Pancreas (tissue), 10 donors: Measurements from ENCODE around the gene TMEM131L. TPM values are rescaled to one million over a fixed set of nuclear protein-coding genes. Genes with fewer than 3 reads are reported as not detected.

Source experiments
- ATAC-seq, 4 donors: fragments of 200-7000 bp; cut with Tn5 transposase; one replicate each; pipeline versions ENCODE4 v1.8.0 to v1.9.1; 2020; ENCODE audit warnings: mild to moderate bottlenecking in 4 of 4, moderate library complexity in 4 of 4
- DNase-seq, 6 donors: peaks; one replicate each; pipeline ENCODE4 v3.0.0-alpha.2; 2020
- FAIRE-seq: peaks from 2 replicates; lab custom pipeline; 2012; peaks lifted over from hg19 to GRCh38; lab: Jason Lieb, UNC
- H3K27ac ChIP-seq, 4 donors: fragments of 200-600 bp; sonication (generic); 1 replicate in 3 of 4; 2 replicates in 1 of 4; pipeline versions ENCODE4 v1.5.0 to v1.8.0; 2020
- H3K27me3 ChIP-seq, 4 donors: fragments of 200-600 bp; one replicate each; pipeline ENCODE4 v1.8.0; 2021
- H3K36me3 ChIP-seq, 3 donors: fragments of 200-600 bp; sonication (generic) in 1 of 3; one replicate each; pipeline versions ENCODE4 v1.5.0 to v1.8.0; 2020 to 2021
- H3K4me1 ChIP-seq, 3 donors: fragments of 200-600 bp; one replicate each; pipeline ENCODE4 v1.8.0; 2021
- H3K4me3 ChIP-seq, 4 donors: fragments of 200-600 bp; sonication (generic) in 2 of 4; one replicate each; pipeline versions ENCODE4 v1.5.0 to v1.8.0; 2020 to 2021
- H3K9me3 ChIP-seq, 4 donors: fragments of 200-600 bp; one replicate each; pipeline ENCODE4 v1.8.0; 2021
- CTCF ChIP-seq, 4 donors: fragments of 200-600 bp; sonication (generic) in 3 of 4; IDR thresholded peaks; one replicate each; pipeline versions ENCODE4 v1.5.0 to v1.8.0; 2021; ENCODE audit warnings: antibody characterized with exemption in 4 of 4
- WGBS, 2 donors: extraction: QIAGEN DNeasy Blood & Tissue Kit; methylation state at CpG; one replicate each; pipeline ENCODE4 v1.1.7; 2013; 5-methylcytosine and 5-hydroxymethylcytosine counted together
- intact Hi-C, 3 donors: fragments of 100-400 bp; cut with DNase I; formaldehyde crosslinking; loops; one replicate each; pipeline versions ENCODE4 v1.11.1 to v1.14.2; 2022
- polyA plus RNA-seq, 2 donors: library from polyadenylated mRNA; stranded (reverse); fragments of 200-250 nt; gene quantifications; one replicate each; pipeline ENCODE4 v1.2.3, GENCODE V29; 2013
- total RNA-seq, 6 donors: library from RNA; stranded (reverse); fragmentation: NEBNext Ultra II Directional in 4 of 6; extraction: Animal tissue kit (Norgen Biotek cat#: 25700) in 4 of 6; gene quantifications; one replicate each; pipeline versions ENCODE4 v1.2.1 to v1.2.4, GENCODE V29; 2021 to 2023
- donor health status: healthy with polysubstance abuse.
- donor health status: DM: no; HTN: no; CAD: no; lungs with moderate emphysema.
- donor health status: DM: no; HTN: no; CAD: no.
- donor health status: control.
- donor health status: control.
- donor health status: Bipolar disorder and iron deficiency.
- donor health status: DM: yes; HTN: yes; CAD: no.
- donor health status: DM: no; HTN: no; CAD: no.
- donor health status: DM: no; HTN: no; CAD: no.
- donor health status: DM: yes; HTN: yes; CAD: no.

Gene TMEM131L
- total and polyA plus RNA-seq, 8 donors = 9.4 to 29.5 (median 20.1) TPM

- H3K4me3 ChIP-seq = no peak overlapping the region
- 80 to 93% methylated on average over 6 of the region's 6 CpGs for WGBS, 2 donors
- DNase-seq = no peak
- no peaks in the 10 kb centered on the region for H3K27me3 ChIP-seq
- H3K9me3 ChIP-seq = no peaks in the 10 kb centered on the region
- H3K36me3 ChIP-seq = no peaks in the 10 kb centered on the region
- intact Hi-C loops = no loop called here
- no peak for TF ChIP-seq CTCF (IDR thresholded peaks at IDR 0.05)
- ATAC-seq = no peak
- peaks cover 13 to 31% (median 26%) of the 10 kb centered on the region in 3 donors for H3K4me1 ChIP-seq
- no peak for FAIRE-seq
- no peak overlapping the region for H3K27ac ChIP-seq
Observed at GRCh38 chr4:153542131-153542530, 76.0 kb downstream of the TMEM131L start.

- ATAC-seq (no peak), FAIRE-seq (no peak), DNase-seq (no peak)
- Histone ChIP-seq H3K27ac (peak overlapping the region in 2 of 4 donors; percentile 4 to 33), H3K36me3 (no peaks in the 10 kb centered on the region), H3K9me3 (no peaks in the 10 kb centered on the region), H3K27me3 (no peaks in the 10 kb centered on the region), H3K4me3 (no peak overlapping the region), H3K4me1 (peaks cover 13 to 26% (median 26%) of the 10 kb centered on the region in 3 donors)
- no peak for TF ChIP-seq CTCF (IDR thresholded peaks at IDR 0.05)
- intact Hi-C loops = no loop called here
- 87 to 89% methylated on average over 6 of the region's 6 CpGs for WGBS, 2 donors
Observed at GRCh38 chr4:153542834-153543233, 76.7 kb downstream of the TMEM131L start.

DNA sequence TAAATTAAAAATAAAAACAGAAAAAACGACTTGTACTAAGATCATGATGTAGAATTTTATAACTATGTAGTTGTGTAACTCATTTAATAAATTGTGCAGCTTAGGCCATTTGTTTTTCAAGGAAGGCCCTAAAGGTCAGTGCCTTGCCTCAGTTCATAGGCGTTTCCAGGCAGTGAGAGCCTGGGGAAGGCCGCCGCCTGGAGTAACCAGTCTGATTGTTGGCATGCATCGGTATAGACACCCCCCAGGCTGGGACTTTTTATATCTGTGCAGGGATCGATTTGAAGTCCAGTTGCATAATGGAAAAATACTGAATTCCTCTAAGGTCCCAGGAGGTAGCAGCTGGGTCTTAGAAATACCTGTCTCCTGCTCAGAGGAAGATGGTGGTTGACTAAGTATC, 77.2 kb downstream of the TMEM131L start:
- Histone ChIP-seq H3K36me3 (no peaks in the 10 kb centered on the region), H3K4me3 (no peak overlapping the region), H3K27me3 (no peaks in the 10 kb centered on the region), H3K27ac (peak overlapping the region in 2 of 4 donors; percentile 4 to 33), H3K9me3 (no peaks in the 10 kb centered on the region), H3K4me1 (peaks cover 13 to 23% (median 21%) of the 10 kb centered on the region in 3 donors)
- no peak for DNase-seq
- 44 to 50% methylated on average over 6 of the region's 6 CpGs for WGBS, 2 donors
- intact Hi-C loops = no loop called here
- no peak for FAIRE-seq
- no peak for TF ChIP-seq CTCF (IDR thresholded peaks at IDR 0.05)
- ATAC-seq = peak in 3 of 4 donors; percentile 22 to 40 (median 27)

DNA sequence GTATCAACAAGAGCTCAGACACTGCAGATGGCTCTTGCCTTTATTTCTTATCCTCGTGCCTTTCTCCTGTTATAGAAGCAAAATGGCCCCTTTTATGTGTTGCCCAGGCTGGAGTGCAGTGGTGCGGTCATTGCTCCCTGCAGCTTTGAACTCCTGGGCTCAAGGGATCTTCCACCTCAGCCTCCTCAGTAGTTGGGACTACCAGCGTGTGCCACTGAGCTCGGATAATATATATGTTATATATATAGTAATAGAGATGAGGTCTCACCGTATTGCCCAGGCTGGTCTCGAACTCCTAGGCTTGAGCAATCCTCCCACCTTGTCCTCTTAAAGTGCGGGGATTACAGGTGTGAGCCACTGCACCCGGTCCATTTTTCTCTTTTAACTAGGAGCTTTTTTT, 79.7 kb downstream of the TMEM131L start:
- intact Hi-C loops = no loop called here
- no peak for TF ChIP-seq CTCF (IDR thresholded peaks at IDR 0.05)
- no peaks in the 10 kb centered on the region for H3K27me3 ChIP-seq
- 88 to 97% methylated on average over 8 of the region's 8 CpGs for WGBS, 2 donors
- no peak for FAIRE-seq
- no peak for ATAC-seq
- no peaks in the 10 kb centered on the region for H3K36me3 ChIP-seq
- H3K4me3 ChIP-seq = no peak overlapping the region
- no peak for DNase-seq
- no peak overlapping the region for H3K27ac ChIP-seq
- H3K4me1 ChIP-seq = peaks cover under 1 to 10% (median 7%) of the 10 kb centered on the region in 3 donors
- no peaks in the 10 kb centered on the region for H3K9me3 ChIP-seq

DNA sequence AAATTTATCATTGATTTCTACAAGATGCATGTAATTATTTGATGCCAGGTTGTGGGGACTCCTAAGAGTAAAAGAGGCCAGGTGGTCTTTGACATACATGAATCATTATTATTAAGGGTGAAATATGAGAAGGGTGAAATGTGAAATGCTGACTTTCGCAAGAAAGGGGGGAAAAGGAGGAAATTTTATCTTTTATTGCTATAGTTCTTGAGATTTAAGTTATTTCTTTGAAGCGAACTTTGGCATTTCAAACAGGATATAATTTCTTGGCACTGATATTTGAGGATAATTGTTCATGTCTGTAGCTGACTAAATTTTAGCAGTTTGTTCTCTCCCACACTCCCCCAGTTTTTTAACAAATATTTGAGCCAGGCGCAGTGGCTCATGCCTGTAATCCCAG, 80.1 kb downstream of the TMEM131L start:
- ATAC-seq = no peak
- Histone ChIP-seq H3K4me1 (peaks cover 0 to 7% (median 5%) of the 10 kb centered on the region in 3 donors), H3K27me3 (no peaks in the 10 kb centered on the region), H3K27ac (no peak overlapping the region), H3K36me3 (no peaks in the 10 kb centered on the region), H3K4me3 (no peak overlapping the region), H3K9me3 (no peaks in the 10 kb centered on the region)
- intact Hi-C loops = no loop called here
- 90 to 93% methylated on average over 3 of the region's 3 CpGs for WGBS, 2 donors
- no peak for DNase-seq
- no peak for TF ChIP-seq CTCF (IDR thresholded peaks at IDR 0.05)
- FAIRE-seq = no peak
